Body of pancreas (tissue), 4 donors: ENCODE results near the gene TRERF1. TPM values are rescaled to one million over a fixed set of nuclear protein-coding genes. Genes with fewer than 3 reads are reported as not detected.
A peak's percentile ranks its signal among the peaks of the same experiment; 100 is the strongest.

ENCODE experiments used
- ATAC-seq: fragments of 150-250 bp; one replicate; pipeline ENCODE4 v1.9.1; 2016
- DNase-seq, 4 donors: peaks; one replicate each; pipeline ENCODE4 v3.0.0-alpha.2; 2019
- H3K27ac ChIP-seq, 4 donors: fragments of 200-600 bp; sonication (generic); 1 replicate in 3 of 4; 2 replicates in 1 of 4; pipeline versions ENCODE4 v1.5.1 to v1.6.1; 2016 to 2019; ENCODE audit warnings: mild to moderate bottlenecking in 1 of 4, mixed read lengths in 1 of 4, moderate library complexity in 1 of 4
- H3K27me3 ChIP-seq, 2 donors: fragments of 200-600 bp; sonication (generic); one replicate each; pipeline ENCODE4 v1.6.0; 2016; ENCODE audit warnings: mild to moderate bottlenecking in 1 of 2
- H3K36me3 ChIP-seq, 2 donors: fragments of 200-600 bp; sonication (generic); replicated peaks in 1 of 2; 2 replicates each; pipeline ENCODE4 v1.5.1; 2016; ENCODE audit warnings: low read depth in 2 of 2; ENCODE audit not compliant: insufficient read depth in 1 of 2
- H3K4me1 ChIP-seq: fragments of 200-600 bp; sonication (generic); one replicate; pipeline ENCODE4 v1.6.0; 2016
- H3K4me3 ChIP-seq, 2 donors: fragments of 200-600 bp; sonication (generic); 1 replicate in 1 of 2; 2 replicates in 1 of 2; pipeline ENCODE4 v1.5.1; 2016 to 2019
- H3K9me3 ChIP-seq, 3 donors: fragments of 200-600 bp; sonication (generic); 1 replicate in 2 of 3; 2 replicates in 1 of 3; pipeline ENCODE4 v1.5.1; 2016
- POLR2A ChIP-seq, 3 donors: fragments of 450-650 bp; IDR thresholded peaks; one replicate each; pipeline ENCODE4 v1.6.1; 2016; ENCODE audit warnings: antibody characterized with exemption in 3 of 3, mild to moderate bottlenecking in 2 of 3
- WGBS, 2 donors: methylation state at CpG; one replicate each; pipeline ENCODE4 v1.1.5; 2017; 5-methylcytosine and 5-hydroxymethylcytosine counted together
- intact Hi-C: fragments of 100-400 bp; cut with DNase I; formaldehyde crosslinking; loops from one replicate; pipeline ENCODE4 v1.15.1; 2023
- total RNA-seq, 2 donors: library from RNA; depleted of rRNA; stranded (reverse); fragments of >200 nt; gene quantifications; one replicate each; pipeline ENCODE4 v1.1.0, GENCODE V29; 2016
- TF ChIP-seq, protein P1 (sequence below), 7 experiments: fragments of 450-650 bp in 4 of 7; fragments of 200-600 bp in 3 of 7; sonication (generic) in 3 of 7; IDR thresholded peaks; one replicate each; pipeline ENCODE4 v1.5.1; 2016 to 2019; ENCODE audit warnings: antibody characterized with exemption in 7 of 7

TRERF1 gene
- total RNA-seq, 2 donors from 2014 or later = 2.3 to 3.4 TPM

DNA sequence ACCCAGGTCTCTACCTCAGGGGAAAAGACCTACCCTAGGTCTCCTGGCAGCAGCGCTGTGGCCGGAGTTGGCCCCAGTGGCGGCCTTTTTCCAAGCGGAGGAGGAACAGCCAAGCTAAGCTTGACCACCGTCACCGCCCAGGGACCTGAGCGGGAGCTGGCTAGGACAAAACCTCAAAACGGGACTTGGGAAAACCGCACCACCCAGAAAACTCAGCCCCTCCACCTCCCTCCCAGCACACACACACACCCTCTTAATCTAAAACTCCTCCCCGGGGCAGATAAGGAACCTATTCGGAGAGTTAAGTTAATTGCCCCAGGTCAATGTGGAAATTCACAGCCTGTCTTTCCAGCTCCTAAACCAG, 2.7 kb upstream of the TRERF1 start:
- no peak for ATAC-seq
- WGBS, 2 donors = 4 to 19% methylated on average over 10 to 11 of the region's 11 CpGs
- TF ChIP-seq, protein P1, sequence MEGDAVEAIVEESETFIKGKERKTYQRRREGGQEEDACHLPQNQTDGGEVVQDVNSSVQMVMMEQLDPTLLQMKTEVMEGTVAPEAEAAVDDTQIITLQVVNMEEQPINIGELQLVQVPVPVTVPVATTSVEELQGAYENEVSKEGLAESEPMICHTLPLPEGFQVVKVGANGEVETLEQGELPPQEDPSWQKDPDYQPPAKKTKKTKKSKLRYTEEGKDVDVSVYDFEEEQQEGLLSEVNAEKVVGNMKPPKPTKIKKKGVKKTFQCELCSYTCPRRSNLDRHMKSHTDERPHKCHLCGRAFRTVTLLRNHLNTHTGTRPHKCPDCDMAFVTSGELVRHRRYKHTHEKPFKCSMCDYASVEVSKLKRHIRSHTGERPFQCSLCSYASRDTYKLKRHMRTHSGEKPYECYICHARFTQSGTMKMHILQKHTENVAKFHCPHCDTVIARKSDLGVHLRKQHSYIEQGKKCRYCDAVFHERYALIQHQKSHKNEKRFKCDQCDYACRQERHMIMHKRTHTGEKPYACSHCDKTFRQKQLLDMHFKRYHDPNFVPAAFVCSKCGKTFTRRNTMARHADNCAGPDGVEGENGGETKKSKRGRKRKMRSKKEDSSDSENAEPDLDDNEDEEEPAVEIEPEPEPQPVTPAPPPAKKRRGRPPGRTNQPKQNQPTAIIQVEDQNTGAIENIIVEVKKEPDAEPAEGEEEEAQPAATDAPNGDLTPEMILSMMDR (IDR thresholded peaks at IDR 0.05) = no peak
- TF ChIP-seq POLR2A (IDR thresholded peaks at IDR 0.05) = no peak
- peak in 3 of 4 donors; percentile 23 to 35 (median 31) for DNase-seq
- Histone ChIP-seq H3K27me3 (no peaks in the 10 kb centered on the region), H3K4me1 (peaks cover 32% of the 10 kb centered on the region), H3K27ac (peak overlapping the region in 1 of 4 donors; percentile 88), H3K36me3 (no peaks in the 10 kb centered on the region), H3K4me3 (no peak overlapping the region), H3K9me3 (no peaks in the 10 kb centered on the region)
- intact Hi-C loops = no loop called here

GRCh38 chr6:42453654-42454427, 2.1 kb upstream of the TRERF1 start:
- Histone ChIP-seq H3K27me3 (no peaks in the 10 kb centered on the region), H3K4me3 (peak overlapping the region in 1 of 2 donors; percentile 78), H3K9me3 (no peaks in the 10 kb centered on the region), H3K36me3 (no peaks in the 10 kb centered on the region), H3K4me1 (peaks cover 32% of the 10 kb centered on the region), H3K27ac (peak overlapping the region in 3 of 4 donors; percentile 27 to 88 (median 87))
- WGBS, 2 donors = 1 to 2% methylated on average over 22 to 32 of the region's 32 CpGs
- TF ChIP-seq, protein P1 (IDR thresholded peaks at IDR 0.05) = no peak
- TF ChIP-seq POLR2A (IDR thresholded peaks at IDR 0.05) = no peak
- peak; percentile 20 for ATAC-seq
- peak; percentile 38 to 59 (median 46) for DNase-seq
- intact Hi-C loops = no loop called here

- Histone ChIP-seq H3K4me3 (peak overlapping the region; percentile 65 to 78), H3K27ac (peak overlapping the region; percentile 62 to 88 (median 80)), H3K27me3 (no peaks in the 10 kb centered on the region), H3K9me3 (no peaks in the 10 kb centered on the region), H3K36me3 (no peaks in the 10 kb centered on the region), H3K4me1 (peaks cover 32% of the 10 kb centered on the region)
- TF ChIP-seq POLR2A (IDR thresholded peaks at IDR 0.05) = peak; percentile 22 to 58 (median 53)
- TF ChIP-seq, protein P1 (IDR thresholded peaks at IDR 0.05) = no peak
- DNase-seq (peak; percentile 75 to 89 (median 86)), ATAC-seq (peak; percentile 84)
- WGBS, 2 donors = 0% methylated on average over 7 to 47 of the region's 57 CpGs
- intact Hi-C loops = no loop called here
These were observed 1.4 kb upstream of the TRERF1 start for GRCh38 chr6:42453031-42453653.

DNA sequence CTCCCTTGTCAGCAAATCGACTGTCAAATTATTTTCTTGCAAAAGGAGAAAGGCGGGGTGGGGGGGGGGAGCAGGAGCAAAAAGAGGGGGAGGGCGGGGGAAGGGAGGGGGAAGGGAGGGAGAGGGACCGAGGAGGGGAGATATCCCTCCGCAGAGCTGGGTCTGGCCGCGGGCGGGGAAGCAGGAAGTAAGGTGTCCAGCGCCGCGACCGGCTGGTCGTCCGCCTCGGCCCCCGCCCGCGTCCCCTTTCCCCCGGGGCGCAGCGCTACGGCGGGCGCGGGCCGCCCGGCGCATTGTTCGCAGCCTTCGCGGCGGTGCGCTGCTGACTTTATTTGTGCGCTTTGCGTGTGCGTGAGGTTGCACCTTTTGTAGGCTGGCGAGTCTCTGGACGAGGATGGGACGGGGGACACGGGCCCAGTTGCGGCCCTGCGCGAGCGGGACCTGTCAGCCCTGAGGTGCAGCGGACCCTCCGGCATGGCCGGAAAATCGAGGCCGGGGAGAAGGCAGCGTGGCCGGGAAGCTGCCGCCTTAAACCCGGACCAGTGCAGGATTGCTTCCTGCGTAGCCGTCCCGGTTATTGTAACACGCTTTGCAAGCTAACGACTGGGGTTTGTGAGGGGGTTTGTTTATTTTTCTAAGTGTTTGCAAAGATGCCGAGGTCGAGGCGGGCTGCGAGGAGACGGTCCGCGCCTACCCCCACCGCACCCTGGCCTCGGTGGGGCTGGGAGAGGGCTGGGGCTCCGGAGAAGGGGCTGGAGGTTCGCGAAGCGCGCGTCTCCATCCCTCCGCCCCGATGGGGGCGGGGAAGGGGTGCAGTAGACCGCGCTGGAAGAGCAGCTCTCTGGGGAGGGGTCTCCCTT, 675 bp upstream of the TRERF1 start:
- peak overlapping the region; percentile 62 to 88 (median 80) for H3K27ac ChIP-seq
- 1 to 3% methylated on average over 27 to 65 of the region's 78 CpGs for WGBS, 2 donors
- peak; percentile 41 to 68 (median 55) for TF ChIP-seq POLR2A (IDR thresholded peaks at IDR 0.05)
- TF ChIP-seq, protein P1 (IDR thresholded peaks at IDR 0.05) = no peak
- H3K36me3 ChIP-seq = no peaks in the 10 kb centered on the region
- H3K27me3 ChIP-seq = no peaks in the 10 kb centered on the region
- H3K4me3 ChIP-seq = peak overlapping the region; percentile 65 to 78
- intact Hi-C loops = no loop called here
- ATAC-seq = peak; percentile 62
- H3K4me1 ChIP-seq = peaks cover 32% of the 10 kb centered on the region
- no peaks in the 10 kb centered on the region for H3K9me3 ChIP-seq
- peak; percentile 66 to 83 (median 78) for DNase-seq
